ENCODE data around the gene AIFM2.
A peak's percentile ranks its signal among the peaks of the same experiment; 100 is the strongest.

Gene AIFM2

DNA sequence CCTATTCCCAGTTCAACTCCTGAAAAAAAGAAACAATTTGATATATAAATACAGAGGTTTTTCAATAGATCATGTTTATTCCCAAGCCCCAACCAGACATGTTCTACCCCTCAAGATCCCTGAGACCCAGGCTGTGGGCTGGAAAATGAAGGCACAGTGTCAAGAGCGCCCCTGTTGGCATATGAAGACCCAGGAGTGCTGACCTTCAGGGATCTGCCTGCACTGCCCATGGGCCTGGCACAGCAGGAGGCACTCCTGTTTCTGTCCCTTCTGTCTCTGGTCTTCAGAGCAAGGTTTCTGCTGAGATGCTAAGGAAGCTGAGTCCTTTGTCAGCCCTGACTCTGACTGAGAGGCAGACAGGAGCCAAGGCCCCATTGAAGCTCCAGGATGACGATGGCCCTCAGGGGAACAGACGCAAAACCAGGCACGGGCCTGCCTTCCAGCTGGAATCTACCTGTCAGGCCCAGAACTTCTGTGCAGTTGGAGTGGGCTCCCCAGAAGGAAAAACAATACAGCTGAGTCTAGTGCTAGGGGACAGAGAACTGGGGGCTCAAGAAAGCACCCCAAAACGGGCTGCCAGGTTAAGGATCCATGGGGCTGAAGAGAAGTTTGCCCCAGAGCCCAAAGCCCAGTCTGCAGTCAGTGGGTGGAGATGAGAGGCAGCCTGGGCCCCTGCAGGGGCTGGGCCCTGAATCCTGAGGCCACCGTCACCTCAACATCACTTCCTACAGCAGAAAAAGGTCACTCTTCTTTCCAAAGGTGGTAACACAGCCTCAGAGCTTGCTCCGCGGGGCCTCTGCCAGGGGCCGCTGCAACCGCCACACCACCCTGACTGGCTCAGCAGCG lies 6.7 kb upstream of the AIFM2 start:
- Histone ChIP-seq H4K20me1 (ENCODE audit: insufficient read depth, low read length) (peaks cover 21% of the 10 kb centered on the region), H3K36me3 (ENCODE audit: insufficient read depth, low read length) (peaks cover 23% of the 10 kb centered on the region), H3K4me1 (ENCODE audit: insufficient read depth, low read length) (peaks cover 7% of the 10 kb centered on the region), H3K79me2 (ENCODE audit: insufficient read depth, low read length) (peaks cover 16% of the 10 kb centered on the region), H3K27ac (ENCODE audit: low read length) (no peak overlapping the region), H2AFZ (ENCODE audit: low read depth, low read length) (no peak overlapping the region), H3K27me3 (ENCODE audit: insufficient read depth, low read length, poor library complexity) (no peaks in the 10 kb centered on the region), H3K9me3 (ENCODE audit: insufficient read depth, low read length, severe bottlenecking) (no peaks in the 10 kb centered on the region), H3K4me3 (ENCODE audit: low read depth in 1 of 2, low read length in 2 of 2) (no peak overlapping the region), H3K9ac (ENCODE audit: low read depth, low read length) (no peak overlapping the region), H3K4me2 (ENCODE audit: insufficient read depth, low read length) (no peak overlapping the region)
- TF ChIP-seq EZH2 (IDR thresholded peaks at IDR 0.05; ENCODE audit: borderline replicate concordance, low read depth, low read length, severe bottlenecking), result no peak
- TF ChIP-seq, protein P1, sequence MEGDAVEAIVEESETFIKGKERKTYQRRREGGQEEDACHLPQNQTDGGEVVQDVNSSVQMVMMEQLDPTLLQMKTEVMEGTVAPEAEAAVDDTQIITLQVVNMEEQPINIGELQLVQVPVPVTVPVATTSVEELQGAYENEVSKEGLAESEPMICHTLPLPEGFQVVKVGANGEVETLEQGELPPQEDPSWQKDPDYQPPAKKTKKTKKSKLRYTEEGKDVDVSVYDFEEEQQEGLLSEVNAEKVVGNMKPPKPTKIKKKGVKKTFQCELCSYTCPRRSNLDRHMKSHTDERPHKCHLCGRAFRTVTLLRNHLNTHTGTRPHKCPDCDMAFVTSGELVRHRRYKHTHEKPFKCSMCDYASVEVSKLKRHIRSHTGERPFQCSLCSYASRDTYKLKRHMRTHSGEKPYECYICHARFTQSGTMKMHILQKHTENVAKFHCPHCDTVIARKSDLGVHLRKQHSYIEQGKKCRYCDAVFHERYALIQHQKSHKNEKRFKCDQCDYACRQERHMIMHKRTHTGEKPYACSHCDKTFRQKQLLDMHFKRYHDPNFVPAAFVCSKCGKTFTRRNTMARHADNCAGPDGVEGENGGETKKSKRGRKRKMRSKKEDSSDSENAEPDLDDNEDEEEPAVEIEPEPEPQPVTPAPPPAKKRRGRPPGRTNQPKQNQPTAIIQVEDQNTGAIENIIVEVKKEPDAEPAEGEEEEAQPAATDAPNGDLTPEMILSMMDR (IDR thresholded peaks at IDR 0.05; ENCODE audit: borderline replicate concordance, extremely low read depth, low read length, poor library complexity, severe bottlenecking), result no peak
- no peak for DNase-seq
- no peak for ATAC-seq (ENCODE audit: insufficient read depth, low read depth)

DNA sequence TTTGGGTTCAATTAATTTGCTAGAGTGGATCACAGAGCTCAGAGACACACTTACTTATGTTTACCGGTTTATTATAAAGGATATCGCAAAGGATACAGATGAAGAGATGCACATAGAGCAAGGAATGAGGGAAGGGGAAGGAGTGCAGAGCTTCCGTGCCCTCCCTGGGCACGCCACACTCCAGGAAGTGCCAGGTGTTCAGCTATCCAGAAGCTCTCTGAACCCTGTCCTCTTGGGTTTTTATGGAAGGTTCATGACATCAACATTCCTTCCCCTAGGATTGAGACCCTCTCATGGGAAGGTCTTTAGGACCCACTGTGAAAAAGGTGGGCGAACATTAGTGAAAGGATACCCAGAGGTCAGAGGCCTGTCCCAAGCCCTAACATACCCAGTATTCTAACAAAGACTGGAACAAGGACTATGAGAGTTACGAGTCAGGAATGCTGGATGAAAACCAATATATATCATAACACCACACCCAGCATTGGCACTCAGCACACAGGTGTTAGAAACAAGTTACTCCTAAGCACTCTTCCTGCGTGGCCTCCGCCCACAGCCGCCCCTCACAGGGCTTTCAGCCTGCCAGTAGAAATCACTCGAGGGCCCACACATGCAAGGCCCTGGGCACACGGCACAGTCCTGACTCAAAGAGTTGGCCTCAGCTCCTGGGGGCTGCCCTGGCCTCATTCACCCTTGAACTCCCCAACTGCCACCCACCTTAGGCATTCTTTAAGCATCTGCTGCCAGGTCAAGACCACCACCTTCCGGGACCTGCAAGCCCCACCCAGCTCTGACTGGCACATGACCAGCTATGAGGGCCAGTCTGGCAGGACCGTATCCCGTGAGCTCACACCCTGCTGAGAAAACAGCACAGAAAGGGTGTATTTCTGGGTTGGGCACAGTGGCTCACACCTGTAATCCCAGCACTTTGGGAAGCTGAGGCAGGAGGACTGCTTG lies 5.6 kb upstream of the AIFM2 start:
- Histone ChIP-seq H3K4me1 (ENCODE audit: insufficient read depth, low read length) (no peaks in the 10 kb centered on the region), H3K36me3 (ENCODE audit: insufficient read depth, low read length) (peaks cover 15% of the 10 kb centered on the region), H3K4me2 (ENCODE audit: insufficient read depth, low read length) (no peak overlapping the region), H3K27me3 (ENCODE audit: insufficient read depth, low read length, poor library complexity) (no peaks in the 10 kb centered on the region), H3K9ac (ENCODE audit: low read depth, low read length) (no peak overlapping the region), H3K27ac (ENCODE audit: low read length) (no peak overlapping the region), H3K9me3 (ENCODE audit: insufficient read depth, low read length, severe bottlenecking) (no peaks in the 10 kb centered on the region), H4K20me1 (ENCODE audit: insufficient read depth, low read length) (peaks cover 9% of the 10 kb centered on the region; the same call in 1 of the 2 replicates), H2AFZ (ENCODE audit: low read depth, low read length) (no peak overlapping the region), H3K79me2 (ENCODE audit: insufficient read depth, low read length) (peaks cover 5% of the 10 kb centered on the region; the same call in 1 of the 2 replicates), H3K4me3 (ENCODE audit: low read depth in 1 of 2, low read length in 2 of 2) (no peak overlapping the region)
- no peak for DNase-seq
- TF ChIP-seq, protein P1 (IDR thresholded peaks at IDR 0.05; ENCODE audit: borderline replicate concordance, extremely low read depth, low read length, poor library complexity, severe bottlenecking), result no peak
- 0 out of 3 replicates have a peak, but pooled peaks have one; percentile 23 for ATAC-seq (ENCODE audit: insufficient read depth, low read depth)

DNA sequence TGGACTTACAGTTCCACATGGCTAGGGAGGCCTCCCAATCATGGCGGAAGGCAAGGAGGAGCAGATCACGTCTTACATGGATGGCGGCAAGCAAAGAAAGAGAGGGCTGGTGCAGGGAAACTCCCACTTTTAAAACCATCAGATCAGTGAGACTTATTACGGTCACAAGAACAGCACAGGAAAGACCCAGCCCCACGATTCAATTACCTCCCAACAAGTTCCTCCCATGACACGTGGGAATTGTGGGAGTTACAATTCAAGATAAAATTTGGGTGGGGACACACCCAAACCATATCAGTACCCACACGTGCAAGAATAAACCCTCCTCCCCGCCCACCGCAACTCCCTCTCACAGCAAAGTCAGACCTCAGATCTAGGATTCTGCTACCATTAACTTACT lies 4.5 kb upstream of the AIFM2 start:
- no peak overlapping the region for H3K4me3 ChIP-seq (ENCODE audit: low read depth in 1 of 2, low read length in 2 of 2)
- no peak for DNase-seq
- no peaks in the 10 kb centered on the region for H3K4me1 ChIP-seq (ENCODE audit: insufficient read depth, low read length)
- H3K79me2 ChIP-seq (ENCODE audit: insufficient read depth, low read length), result peaks cover under 1% of the 10 kb centered on the region; the same call in 1 of the 2 replicates
- 0 out of 2 replicates have a peak, but pooled peaks cover 2% of the 10 kb centered on the region for H4K20me1 ChIP-seq (ENCODE audit: insufficient read depth, low read length)
- peaks cover 12% of the 10 kb centered on the region; the same call in 1 of the 2 replicates for H3K36me3 ChIP-seq (ENCODE audit: insufficient read depth, low read length)
- no peak overlapping the region for H3K4me2 ChIP-seq (ENCODE audit: insufficient read depth, low read length)
- TF ChIP-seq, protein P1 (IDR thresholded peaks at IDR 0.05; ENCODE audit: borderline replicate concordance, extremely low read depth, low read length, poor library complexity, severe bottlenecking), result no peak
- TF ChIP-seq EZH2 (IDR thresholded peaks at IDR 0.05; ENCODE audit: borderline replicate concordance, low read depth, low read length, severe bottlenecking), result no peak
- H3K27ac ChIP-seq (ENCODE audit: low read length), result no peak overlapping the region
- H2AFZ ChIP-seq (ENCODE audit: low read depth, low read length), result no peak overlapping the region
- no peak for ATAC-seq (ENCODE audit: insufficient read depth, low read depth)
- H3K9me3 ChIP-seq (ENCODE audit: insufficient read depth, low read length, severe bottlenecking), result no peaks in the 10 kb centered on the region
- no peaks in the 10 kb centered on the region for H3K27me3 ChIP-seq (ENCODE audit: insufficient read depth, low read length, poor library complexity)
- H3K9ac ChIP-seq (ENCODE audit: low read depth, low read length), result no peak overlapping the region

Data from DND-41 (cell line).